Fibroblast of mammary gland (primary cell): ENCODE measurements around the gene AMY1A.
"Not testable (repeated sequence)": the region's sequence is repeated elsewhere in the genome, so short reads cannot be mapped to it uniquely, and the experiment has no call there.

Source experiments
- DNase-seq: peaks from one replicate; pipeline ENCODE4 v3.0.0-alpha.2; 2010; ENCODE audit warnings: low read depth
- H3K4me3 ChIP-seq: 2 replicates; pipeline ENCODE4 v1.5.1; 2011; ENCODE audit warnings: low read depth, mild to moderate bottlenecking, low read length, moderate library complexity; ENCODE audit not compliant: control insufficient read depth
- CTCF ChIP-seq: conservative IDR thresholded peaks from 2 replicates; pipeline ENCODE4 v1.5.1; 2011; ENCODE audit warnings: low read depth, low read length, inconsistent platforms; ENCODE audit not compliant: control insufficient read depth, insufficient read depth

The AMY1A gene

GRCh38 chr1:103655460-103655859, at the start of gene AMY1A:
TSS of gene AMY1A (plus strand) at chr1:103655760. CDS start at chr1:103656331, 571 bp downstream.
- not testable (repeated sequence) for DNase-seq, H3K4me3 ChIP-seq

GRCh38 chr1:103616362-103616761, 39.2 kb upstream of the AMY1A start:
- DNase-seq: no peak
- H3K4me3 ChIP-seq: no peak overlapping the region
- no peak for TF ChIP-seq CTCF

GRCh38 chr1:103616994-103617477, 38.5 kb upstream of the AMY1A start, which contains the start of gene AMY2A:
TSS of gene AMY2A (plus strand) at chr1:103617427. CDS start at chr1:103617441, 14 bp downstream.
- H3K4me3 ChIP-seq, DNase-seq: not testable (repeated sequence)

GRCh38 chr1:103627436-103627835, 28.1 kb upstream of the AMY1A start:
- DNase-seq, H3K4me3 ChIP-seq: not testable (repeated sequence)

- H3K4me3 ChIP-seq, DNase-seq: not testable (repeated sequence)
Observed at GRCh38 chr1:103641194-103641593, 14.4 kb upstream of the AMY1A start.

- not testable (repeated sequence) for H3K4me3 ChIP-seq, DNase-seq
Observed at GRCh38 chr1:103643908-103644307, 11.7 kb upstream of the AMY1A start.

GRCh38 chr1:103650305-103650704, 5.3 kb upstream of the AMY1A start:
- H3K4me3 ChIP-seq: not testable (repeated sequence)

GRCh38 chr1:103650889-103651288, 4.7 kb upstream of the AMY1A start:
- DNase-seq, H3K4me3 ChIP-seq: not testable (repeated sequence)

More at GRCh38 chr1:103650305-103650704, 5.3 kb upstream of the AMY1A start:
- DNase-seq: not testable (repeated sequence)

- DNase-seq, H3K4me3 ChIP-seq: not testable (repeated sequence)
Observed at GRCh38 chr1:103654133-103654532, 1.4 kb upstream of the AMY1A start.

- H3K4me3 ChIP-seq, DNase-seq: not testable (repeated sequence)
Observed at GRCh38 chr1:103676335-103676734, 20.8 kb downstream of the AMY1A start.

- DNase-seq, H3K4me3 ChIP-seq: not testable (repeated sequence)
Observed at GRCh38 chr1:103696110-103696509, 40.5 kb downstream of the AMY1A start, which contains the start of gene AMY1B. TSS of gene AMY1B (minus strand) at chr1:103696210. CDS start at chr1:103695639, 571 bp downstream.

GRCh38 chr1:103697430-103697829, 41.9 kb downstream of the AMY1A start:
- H3K4me3 ChIP-seq, DNase-seq: not testable (repeated sequence)

GRCh38 chr1:103700669-103701068, 45.1 kb downstream of the AMY1A start:
- DNase-seq, H3K4me3 ChIP-seq: not testable (repeated sequence)

GRCh38 chr1:103701256-103701655, 45.7 kb downstream of the AMY1A start:
- DNase-seq, H3K4me3 ChIP-seq: not testable (repeated sequence)

- H3K4me3 ChIP-seq, DNase-seq: not testable (repeated sequence)
Observed at GRCh38 chr1:103707670-103708069, 52.1 kb downstream of the AMY1A start.

GRCh38 chr1:103710381-103710780, 54.8 kb downstream of the AMY1A start:
- H3K4me3 ChIP-seq, DNase-seq: not testable (repeated sequence)
